NCI-H2171 treated with DMSO at 0.1 percent for 48 hours (cell line): Measurements from ENCODE around the gene MED19.
"Not testable (repeated sequence)": the region's sequence is repeated elsewhere in the genome, so short reads cannot be mapped to it uniquely, and the experiment has no call there.

ENCODE experiments used
- DNase-seq: peaks from one replicate; lab custom pipeline; 2025; lab: John Stamatoyannopoulos, UW

MED19 gene

GRCh38 chr11:57711414-57712255 is at the start of gene MED19:
TSS of gene MED19 (minus strand) at chr11:57712215. CDS start at chr11:57712179, 36 bp downstream.
- peak; percentile 81 for DNase-seq

- DNase-seq = no peak
Measured at GRCh38 chr11:57758174-57758573, 46.2 kb upstream of the MED19 start.

- DNase-seq = no peak
Measured at GRCh38 chr11:57752954-57753353, 40.9 kb upstream of the MED19 start.

- peak; percentile 2 for DNase-seq
Measured at GRCh38 chr11:57751676-57752253, 39.8 kb upstream of the MED19 start, which contains the start of gene BTBD18. TSS of gene BTBD18 (minus strand) at chr11:57751819. CDS start at chr11:57751188, 631 bp downstream.

GRCh38 chr11:57751176-57751575 is 39.2 kb upstream of the MED19 start:
- DNase-seq = no peak

- DNase-seq = no peak
Measured at GRCh38 chr11:57746920-57747319, 34.9 kb upstream of the MED19 start.

- DNase-seq = no peak
Measured at GRCh38 chr11:57745206-57745605, 33.2 kb upstream of the MED19 start.

GRCh38 chr11:57744357-57744756 is 32.3 kb upstream of the MED19 start:
- no peak for DNase-seq

GRCh38 chr11:57742087-57742452 is 30.1 kb upstream of the MED19 start:
- DNase-seq = no peak

- peak; percentile 93 for DNase-seq
Measured at GRCh38 chr11:57741132-57742086, 29.4 kb upstream of the MED19 start, which contains the start of gene SELENOH. TSS of gene SELENOH (plus strand) at chr11:57741491. CDS start at chr11:57741596, 105 bp downstream.

- DNase-seq = no peak
Measured at GRCh38 chr11:57735619-57736298, 23.7 kb upstream of the MED19 start.

GRCh38 chr11:57732661-57733060 is 20.6 kb upstream of the MED19 start:
- DNase-seq = no peak

- DNase-seq = no peak
Measured at GRCh38 chr11:57729479-57729878, 17.5 kb upstream of the MED19 start.

- no peak for DNase-seq
Measured at GRCh38 chr11:57728829-57729228, 16.8 kb upstream of the MED19 start.

GRCh38 chr11:57727185-57727584 is 15.2 kb upstream of the MED19 start:
- DNase-seq = no peak

GRCh38 chr11:57716726-57717125 is 4.7 kb upstream of the MED19 start:
- DNase-seq = not testable (repeated sequence)

- DNase-seq = no peak
Measured at GRCh38 chr11:57713835-57714234, 1.8 kb upstream of the MED19 start.

GRCh38 chr11:57712256-57713150 is 488 bp upstream of the MED19 start, which contains the start of gene TMX2:
TSS of gene TMX2 (plus strand) at chr11:57712593. CDS start at chr11:57712619, 26 bp downstream.
- peak; percentile 97 for DNase-seq

- DNase-seq = no peak
Measured at GRCh38 chr11:57709802-57710367, 2.1 kb downstream of the MED19 start.

- not testable (repeated sequence) for DNase-seq
Measured at GRCh38 chr11:57705432-57705831, 6.6 kb downstream of the MED19 start.
